A549 (cell line): ENCODE data around the gene NHERF1. TPM values are rescaled to one million over a fixed set of nuclear protein-coding genes. Genes with fewer than 3 reads are reported as not detected.

Source experiments
- ATAC-seq, 2 experiments: fragments of 200-7000 bp in 1 of 2; fragments of >200 bp in 1 of 2; cut with Nextera tagmentation in 1 of 2; cut with Tn5 transposase in 1 of 2; 3 replicates each; pipeline versions ENCODE4 v1.8.0 to v1.9.1; 2018 to 2020; ENCODE audit warnings: mild to moderate bottlenecking in 1 of 2, moderate library complexity in 1 of 2
- CTCF ChIA-PET: fragments of 300-600 bp; sonication (Branson Sonifier 250); formaldehyde crosslinking; extraction: SDS; loops from one replicate; lab custom pipeline; 2021; ENCODE audit warnings: antibody characterized with exemption, inconsistent platforms; lab: Yijun Ruan, JAX
- POLR2A ChIA-PET: fragments of 350-600 bp; formaldehyde crosslinking; extraction: SDS; loops from one replicate; lab custom pipeline; 2021; ENCODE audit warnings: antibody characterized with exemption, inconsistent platforms; lab: Yijun Ruan, JAX
- DNase-seq, 2 experiments: peaks; one replicate each; pipeline versions ENCODE4 v3.0.0 to v3.0.0-alpha.2; 2011 to 2016; ENCODE audit warnings: low read depth in 1 of 2, low spot score in 1 of 2
- FAIRE-seq: peaks from 2 replicates; lab custom pipeline; 2011; peaks lifted over from hg19 to GRCh38; lab: Jason Lieb, UNC
- H3K27ac ChIP-seq, 2 experiments: fragments of >200 bp; sonication (Bioruptor Twin); formaldehyde crosslinking; 3 replicates each; pipeline ENCODE4 v1.5.1; 2016 to 2017
- H3K4me1 ChIP-seq: fragments of >200 bp; sonication (Bioruptor Twin); formaldehyde crosslinking; 3 replicates; pipeline ENCODE4 v1.6.1; 2016
- H3K4me2 ChIP-seq: fragments of >200 bp; sonication (Bioruptor Twin); formaldehyde crosslinking; 3 replicates; pipeline ENCODE4 v1.6.1; 2016
- H3K4me3 ChIP-seq: fragments of >200 bp; sonication (Bioruptor Twin); formaldehyde crosslinking; 3 replicates; pipeline ENCODE4 v1.5.1; 2016
- H3K9me3 ChIP-seq: fragments of >200 bp; sonication (Bioruptor Twin); formaldehyde crosslinking; 3 replicates; pipeline ENCODE4 v1.6.1; 2016
- ATOH8 ChIP-seq: fragments of 250-450 bp; sonication (Bioruptor Pico); IDR thresholded peaks from 2 replicates; pipeline ENCODE4 v1.5.0; 2020; ENCODE audit warnings: low read depth, mild to moderate bottlenecking, moderate library complexity
- BCL3 ChIP-seq: fragments of >200 bp; sonication (Bioruptor Twin); formaldehyde crosslinking; IDR thresholded peaks from 3 replicates; pipeline ENCODE4 v1.6.1; 2016
- CBX2 ChIP-seq: fragments of 200-600 bp; sonication (generic); IDR thresholded peaks from 2 replicates; pipeline ENCODE4 v1.6.1; 2016; ENCODE audit warnings: low read depth, mild to moderate bottlenecking, borderline replicate concordance
- CHD4 ChIP-seq: fragments of 200-600 bp; sonication (generic); IDR thresholded peaks from 2 replicates; pipeline ENCODE4 v1.6.1; 2016; ENCODE audit warnings: antibody characterized with exemption, mild to moderate bottlenecking, borderline replicate concordance
- E2F6 ChIP-seq: IDR thresholded peaks from 2 replicates; pipeline ENCODE4 v1.6.1; 2012; ENCODE audit warnings: low read depth, borderline replicate concordance
- EHF ChIP-seq: fragments of 250-450 bp; sonication (Bioruptor Pico); IDR thresholded peaks from 2 replicates; pipeline ENCODE4 v1.5.0; 2020; ENCODE audit warnings: mild to moderate bottlenecking
- FOSB ChIP-seq: fragments of 250-450 bp; sonication (Bioruptor Pico); IDR thresholded peaks from 2 replicates; pipeline ENCODE4 v1.5.0; 2020; ENCODE audit warnings: mild to moderate bottlenecking, moderate library complexity
- HES2 ChIP-seq: fragments of >200 bp; sonication (Bioruptor Twin); formaldehyde crosslinking; IDR thresholded peaks from 2 replicates; pipeline ENCODE4 v1.6.1; 2016
- HOXA7 ChIP-seq: fragments of 250-450 bp; sonication (Bioruptor Pico); IDR thresholded peaks from 2 replicates; pipeline ENCODE4 v1.5.0; 2020; ENCODE audit warnings: mild to moderate bottlenecking, moderate library complexity
- HOXB13 ChIP-seq: fragments of 250-450 bp; sonication (Bioruptor Pico); IDR thresholded peaks from 2 replicates; pipeline ENCODE4 v1.5.0; 2020; ENCODE audit warnings: low read depth, mild to moderate bottlenecking, moderate library complexity
- HOXB5 ChIP-seq: fragments of 250-450 bp; sonication (Bioruptor Pico); IDR thresholded peaks from 2 replicates; pipeline ENCODE4 v1.5.0; 2020; ENCODE audit warnings: mild to moderate bottlenecking, moderate library complexity
- JUN ChIP-seq, 2 experiments: fragments of >200 bp; sonication (Bioruptor Twin); formaldehyde crosslinking; IDR thresholded peaks; 2 replicates in 1 of 2; 3 replicates in 1 of 2; pipeline ENCODE4 v1.6.1; 2016 to 2017
- JUNB ChIP-seq: fragments of >200 bp; sonication (Bioruptor Twin); formaldehyde crosslinking; IDR thresholded peaks from 2 replicates; pipeline ENCODE4 v1.6.1; 2016
- NPAS2 ChIP-seq: fragments of 250-450 bp; sonication (Bioruptor Pico); IDR thresholded peaks from 2 replicates; pipeline ENCODE4 v1.8.0; 2022; ENCODE audit warnings: mild to moderate bottlenecking, moderate library complexity, borderline replicate concordance
- POLR2AphosphoS2 ChIP-seq: conservative IDR thresholded peaks from 2 replicates; pipeline ENCODE4 v1.6.1; 2012; ENCODE audit warnings: low read length, improper control_type of control experiment, inconsistent platforms
- RARB ChIP-seq: fragments of 250-450 bp; sonication (Bioruptor Pico); IDR thresholded peaks from 2 replicates; pipeline ENCODE4 v1.8.0; 2021; ENCODE audit warnings: mild to moderate bottlenecking, moderate library complexity
- RCOR1 ChIP-seq: fragments of 150-350 bp; IDR thresholded peaks from 2 replicates; pipeline ENCODE4 v1.6.1; 2014; ENCODE audit warnings: antibody characterized with exemption, low read length, low read depth
- RNF2 ChIP-seq: fragments of 200-600 bp; sonication (generic); IDR thresholded peaks from 2 replicates; pipeline ENCODE4 v1.6.1; 2016; ENCODE audit warnings: low read depth, mild to moderate bottlenecking, antibody characterized with exemption, moderate library complexity, borderline replicate concordance
- SREBF2 ChIP-seq: fragments of 450-650 bp; IDR thresholded peaks from 2 replicates; pipeline ENCODE4 v1.6.1; 2014; ENCODE audit warnings: mild to moderate bottlenecking, moderate library complexity
- TFCP2L1 ChIP-seq: fragments of 250-450 bp; sonication (Bioruptor Pico); IDR thresholded peaks from 2 replicates; pipeline ENCODE4 v1.5.0; 2021; ENCODE audit warnings: mild to moderate bottlenecking
- ZSCAN20 ChIP-seq: fragments of 250-450 bp; sonication (Bioruptor Pico); IDR thresholded peaks from 2 replicates; pipeline ENCODE4 v1.8.0; 2022; ENCODE audit warnings: mild to moderate bottlenecking, moderate library complexity
- WGBS: methylation state at CpG from one replicate; pipeline ENCODE4 v1.1.6; 2017; ENCODE audit errors: missing lambda C conversion rate; 5-methylcytosine and 5-hydroxymethylcytosine counted together
- polyA plus RNA-seq, 4 experiments: library from polyadenylated mRNA; depleted of rRNA in 3 of 4; stranded (reverse); fragments of >200 nt; fragmentation: RNase III in 1 of 4; extraction: RNeasy Plus Mini Kit Qiagen cat#74134 plus additional on column Dnase treatment in 1 of 4; gene quantifications; 2 replicates in 3 of 4; 3 replicates in 1 of 4; pipeline ENCODE4 v1.2.3, GENCODE V29; 2011 to 2017

NHERF1 gene
- polyA plus RNA-seq, 2 of the 4 experiments (the other 2 are of a cell fraction): 41.5 to 51.5 TPM

GRCh38 chr17:74807925-74808324, 59.5 kb downstream of the NHERF1 start:
- ATAC-seq (no peak), DNase-seq (no peak), FAIRE-seq (no peak)
- no peak overlapping the region for H3K4me3 ChIP-seq
- no peak for TF ChIP-seq E2F6
- TF ChIP-seq JUNB: no peak
- H3K27ac ChIP-seq: no peak overlapping the region
- POLR2A ChIA-PET: no interaction called here
- no peaks in the 10 kb centered on the region for H3K4me1 ChIP-seq
- CTCF ChIA-PET: interaction anchor here (1.1 to 53.6 kb wide), 4 partner anchors 10 to 49 kb away, joined by 4 to 1302 read pairs (median 106); partner anchors contain the start of genes FDXR and GRIN2C
- 80% methylated on average over 6 of the region's 6 CpGs for WGBS
- H3K9me3 ChIP-seq: no peaks in the 10 kb centered on the region
- H3K4me2 ChIP-seq: no peak overlapping the region

GRCh38 chr17:74808714-74809430, 60.4 kb downstream of the NHERF1 start:
- Histone ChIP-seq H3K4me3 (no peak overlapping the region), H3K4me1 (no peaks in the 10 kb centered on the region), H3K27ac (no peak overlapping the region), H3K9me3 (no peaks in the 10 kb centered on the region), H3K4me2 (no peak overlapping the region)
- POLR2A ChIA-PET: no interaction called here
- ATAC-seq (no peak; a peak in 1 of 6 replicates), FAIRE-seq (no peak), DNase-seq (no peak)
- CTCF ChIA-PET: interaction anchor here (1.1 to 53.6 kb wide), 4 partner anchors 9 to 48 kb away, joined by 4 to 1302 read pairs (median 106); partner anchors contain the start of genes FDXR and GRIN2C
- TF ChIP-seq EHF (CRISPR knock-in tag): no peak
- no peak for TF ChIP-seq ZSCAN20 (CRISPR knock-in tag)
- TF ChIP-seq POLR2AphosphoS2: no peak
- TF ChIP-seq SREBF2: no peak
- no peak for TF ChIP-seq CBX2
- TF ChIP-seq HES2: no peak
- no peak for TF ChIP-seq RCOR1
- TF ChIP-seq JUN (IDR thresholded peaks at IDR 0.05): no peak
- 85% methylated on average over 17 of the region's 17 CpGs for WGBS

GRCh38 chr17:74810699-74811485, 62.5 kb downstream of the NHERF1 start:
- Histone ChIP-seq H3K4me1 (no peaks in the 10 kb centered on the region), H3K27ac (no peak overlapping the region), H3K9me3 (no peaks in the 10 kb centered on the region), H3K4me3 (no peak overlapping the region), H3K4me2 (no peak overlapping the region)
- TF ChIP-seq TFCP2L1 (CRISPR knock-in tag) (no peak), HOXB13 (CRISPR knock-in tag) (no peak), HOXA7 (no peak), RNF2 (no peak), HOXB5 (CRISPR knock-in tag) (no peak), ATOH8 (no peak), CHD4 (no peak), BCL3 (no peak), FOSB (CRISPR knock-in tag) (no peak), NPAS2 (no peak), RARB (no peak), SREBF2 (no peak)
- ATAC-seq: no peak
- no peak for DNase-seq
- WGBS: 92% methylated on average over 15 of the region's 15 CpGs
- POLR2A ChIA-PET: no interaction called here
- CTCF ChIA-PET: interaction anchor here (0.6 to 53.6 kb wide), 7 partner anchors 9 to 154 kb away, joined by 3 to 1302 read pairs (median 4); partner anchors contain the start of genes FDXR and GRIN2C
- no peak for FAIRE-seq
